Sigmoid colon (tissue), 7 donors: ENCODE results near the gene OR52W1. TPM values are rescaled to one million over a fixed set of nuclear protein-coding genes. Genes with fewer than 3 reads are reported as not detected.
A peak's percentile ranks its signal among the peaks of the same experiment; 100 is the strongest.

ENCODE experiments used
- DNase-seq: peaks from one replicate; pipeline ENCODE4 v3.0.0-alpha.2; 2019
- H3K27ac ChIP-seq, 4 donors: fragments of 200-600 bp; sonication (generic); one replicate each; pipeline ENCODE4 v1.5.1; 2016 to 2019; ENCODE audit warnings: mild to moderate bottlenecking in 1 of 4
- H3K27me3 ChIP-seq, 3 donors: fragments of 200-600 bp; sonication (generic); one replicate each; pipeline ENCODE4 v1.5.1; 2019; ENCODE audit warnings: mild to moderate bottlenecking in 1 of 3
- H3K36me3 ChIP-seq, 4 donors: fragments of 200-600 bp; sonication (generic); one replicate each; pipeline ENCODE4 v1.5.1; 2016 to 2019
- H3K4me1 ChIP-seq, 4 donors: fragments of 200-600 bp; sonication (generic); one replicate each; pipeline ENCODE4 v1.5.1; 2017 to 2019
- H3K4me3 ChIP-seq, 4 donors: fragments of 200-600 bp; sonication (generic); one replicate each; pipeline ENCODE4 v1.5.1; 2017 to 2019; ENCODE audit warnings: mild to moderate bottlenecking in 2 of 4, moderate library complexity in 1 of 4
- H3K9me3 ChIP-seq, 4 donors: fragments of 200-600 bp in 3 of 4; sonication (generic) in 3 of 4; one replicate each; pipeline versions ENCODE4 v1.5.1 to v1.6.1; 2013 to 2019
- EP300 ChIP-seq, 4 donors: sonication (generic); formaldehyde crosslinking; IDR thresholded peaks; one replicate each; pipeline ENCODE4 v1.6.1; 2017; ENCODE audit warnings: antibody characterized with exemption in 4 of 4
- POLR2A ChIP-seq, 2 donors: fragments of 450-650 bp; IDR thresholded peaks; one replicate each; pipeline ENCODE4 v1.6.1; 2016; ENCODE audit warnings: antibody characterized with exemption in 2 of 2, mild to moderate bottlenecking in 2 of 2, moderate library complexity in 2 of 2
- POLR2AphosphoS5 ChIP-seq, 4 donors: sonication (generic); formaldehyde crosslinking; IDR thresholded peaks; one replicate each; pipeline ENCODE4 v1.6.1; 2017; ENCODE audit warnings: antibody characterized with exemption in 4 of 4
- WGBS, 2 donors: extraction: QIAGEN DNeasy Blood & Tissue Kit; methylation state at CpG; one replicate each; pipeline ENCODE4 v1.1.7; 2013; 5-methylcytosine and 5-hydroxymethylcytosine counted together
- intact Hi-C: fragments of 100-400 bp; cut with DNase I; formaldehyde crosslinking; loops from one replicate; pipeline ENCODE4 v1.15.1; 2023
- polyA plus RNA-seq, 3 donors: library from polyadenylated mRNA; stranded (reverse); fragments of 200-250 nt; gene quantifications; one replicate each; pipeline ENCODE4 v1.2.3, GENCODE V29; 2013
- total RNA-seq, 4 donors: library from RNA; depleted of rRNA; stranded (reverse); fragments of >200 nt; gene quantifications; one replicate each; pipeline ENCODE4 v1.1.0, GENCODE V29; 2016
- TF ChIP-seq, protein P1 (sequence below), 4 experiments: fragments of 450-650 bp in 3 of 4; fragments of 200-600 bp in 1 of 4; IDR thresholded peaks; one replicate each; pipeline ENCODE4 v1.5.1; 2016 to 2019; ENCODE audit warnings: antibody characterized with exemption in 4 of 4, mild to moderate bottlenecking in 3 of 4, moderate library complexity in 2 of 4
- donor health status: healthy with polysubstance abuse.
- donor health status: Bipolar disorder and iron deficiency.
- donor health status: healthy.

Gene OR52W1
- total and polyA plus RNA-seq, 7 donors: not detected

DNA sequence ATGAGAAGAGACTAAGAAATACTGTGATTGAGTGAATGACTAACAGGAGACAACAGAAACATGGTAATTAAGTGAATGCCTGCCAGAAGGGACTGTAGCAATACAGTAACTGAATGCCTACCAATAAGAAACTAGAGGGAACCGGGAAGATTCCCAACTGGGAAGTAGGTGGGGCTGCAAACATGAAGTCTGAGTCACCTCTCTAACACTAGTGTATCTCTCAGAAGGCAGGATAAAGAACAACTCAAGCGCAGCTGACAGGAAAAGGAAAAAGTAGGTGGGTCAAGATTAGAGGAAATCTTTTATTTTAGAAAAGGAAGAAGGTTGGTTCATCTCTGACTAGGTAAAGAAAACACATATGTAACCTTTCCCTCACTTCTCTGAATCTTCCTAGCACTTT lies 20.3 kb downstream of the OR52W1 start:
- Histone ChIP-seq H3K27me3 (no peaks in the 10 kb centered on the region), H3K4me3 (no peak overlapping the region), H3K4me1 (peaks cover 0 to 3% (median 0%) of the 10 kb centered on the region in 4 donors), H3K9me3 (no peaks in the 10 kb centered on the region), H3K36me3 (peaks cover 43 to 93% (median 63%) of the 10 kb centered on the region in 4 donors), H3K27ac (peak overlapping the region in 1 of 4 donors; percentile 34)
- DNase-seq: no peak
- WGBS, 2 donors: 16 to 45% methylated on average over 2 of the region's 2 CpGs
- TF ChIP-seq POLR2A (IDR thresholded peaks at IDR 0.05): no peak
- TF ChIP-seq, protein P1, sequence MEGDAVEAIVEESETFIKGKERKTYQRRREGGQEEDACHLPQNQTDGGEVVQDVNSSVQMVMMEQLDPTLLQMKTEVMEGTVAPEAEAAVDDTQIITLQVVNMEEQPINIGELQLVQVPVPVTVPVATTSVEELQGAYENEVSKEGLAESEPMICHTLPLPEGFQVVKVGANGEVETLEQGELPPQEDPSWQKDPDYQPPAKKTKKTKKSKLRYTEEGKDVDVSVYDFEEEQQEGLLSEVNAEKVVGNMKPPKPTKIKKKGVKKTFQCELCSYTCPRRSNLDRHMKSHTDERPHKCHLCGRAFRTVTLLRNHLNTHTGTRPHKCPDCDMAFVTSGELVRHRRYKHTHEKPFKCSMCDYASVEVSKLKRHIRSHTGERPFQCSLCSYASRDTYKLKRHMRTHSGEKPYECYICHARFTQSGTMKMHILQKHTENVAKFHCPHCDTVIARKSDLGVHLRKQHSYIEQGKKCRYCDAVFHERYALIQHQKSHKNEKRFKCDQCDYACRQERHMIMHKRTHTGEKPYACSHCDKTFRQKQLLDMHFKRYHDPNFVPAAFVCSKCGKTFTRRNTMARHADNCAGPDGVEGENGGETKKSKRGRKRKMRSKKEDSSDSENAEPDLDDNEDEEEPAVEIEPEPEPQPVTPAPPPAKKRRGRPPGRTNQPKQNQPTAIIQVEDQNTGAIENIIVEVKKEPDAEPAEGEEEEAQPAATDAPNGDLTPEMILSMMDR (IDR thresholded peaks at IDR 0.05): no peak
- TF ChIP-seq EP300 (IDR thresholded peaks at IDR 0.05): no peak
- TF ChIP-seq POLR2AphosphoS5 (IDR thresholded peaks at IDR 0.05): no peak
- intact Hi-C loops: no loop called here

DNA sequence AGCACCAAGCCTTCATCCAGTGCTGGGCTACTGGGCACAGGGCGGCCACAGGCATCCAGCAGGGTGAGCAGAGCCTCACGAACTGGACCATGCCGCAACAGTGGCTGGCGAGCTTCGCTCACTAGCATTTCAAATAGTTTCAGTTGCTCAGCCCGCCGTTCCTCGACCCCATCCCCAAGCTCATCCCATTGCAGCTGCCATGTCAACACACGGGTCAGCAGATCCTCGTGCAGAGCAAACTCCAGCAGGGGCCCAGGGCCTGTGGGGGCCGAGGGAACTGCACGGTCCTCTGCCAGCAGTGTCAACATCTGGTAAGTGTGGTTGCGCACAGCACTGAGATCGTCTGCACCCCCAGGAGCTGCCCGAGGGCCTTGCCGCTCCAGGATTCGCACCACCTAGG lies 24.8 kb downstream of the OR52W1 start:
- no peak for DNase-seq
- intact Hi-C loops: no loop called here
- WGBS, 2 donors: 95 to 97% methylated on average over 17 of the region's 17 CpGs
- Histone ChIP-seq H3K9me3 (no peaks in the 10 kb centered on the region), H3K27ac (no peak overlapping the region), H3K4me3 (no peak overlapping the region), H3K36me3 (peaks cover 19 to 55% (median 34%) of the 10 kb centered on the region in 4 donors), H3K27me3 (no peaks in the 10 kb centered on the region), H3K4me1 (peaks cover 0 to 22% (median 12%) of the 10 kb centered on the region in 4 donors)
- TF ChIP-seq POLR2A (IDR thresholded peaks at IDR 0.05) (no peak), POLR2AphosphoS5 (IDR thresholded peaks at IDR 0.05) (no peak), EP300 (IDR thresholded peaks at IDR 0.05) (no peak)
- TF ChIP-seq, protein P1 (IDR thresholded peaks at IDR 0.05): no peak

DNA sequence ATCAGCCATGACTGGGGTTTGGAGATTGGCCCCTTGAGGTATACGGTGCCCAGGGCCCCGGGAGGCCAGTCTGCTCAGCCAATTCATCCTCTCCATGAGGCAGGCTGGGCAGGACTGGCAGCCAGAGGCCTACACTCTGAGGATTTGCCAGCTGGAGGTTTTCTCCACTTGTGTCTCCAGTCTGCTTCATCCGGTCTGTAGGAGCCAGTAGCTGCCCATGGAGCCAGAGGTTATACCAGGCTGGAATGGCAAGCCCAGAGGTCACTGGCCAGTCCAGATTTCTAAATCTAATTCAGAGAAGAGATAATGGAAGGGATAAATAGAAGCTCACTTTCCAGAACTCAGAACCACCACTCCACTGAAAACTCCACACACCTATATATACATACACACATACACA lies 25.4 kb downstream of the OR52W1 start:
- Histone ChIP-seq H3K9me3 (no peaks in the 10 kb centered on the region), H3K27me3 (no peaks in the 10 kb centered on the region), H3K4me3 (no peak overlapping the region), H3K27ac (no peak overlapping the region), H3K4me1 (peaks cover 0 to 22% (median 12%) of the 10 kb centered on the region in 4 donors), H3K36me3 (peaks cover 19 to 49% (median 29%) of the 10 kb centered on the region in 4 donors)
- intact Hi-C loops: no loop called here
- WGBS, 2 donors: 97 to 98% methylated on average over 3 of the region's 3 CpGs
- TF ChIP-seq POLR2A (IDR thresholded peaks at IDR 0.05): no peak
- no peak for TF ChIP-seq EP300 (IDR thresholded peaks at IDR 0.05)
- no peak for TF ChIP-seq POLR2AphosphoS5 (IDR thresholded peaks at IDR 0.05)
- TF ChIP-seq, protein P1 (IDR thresholded peaks at IDR 0.05): no peak
- no peak for DNase-seq

GRCh38 chr11:6225024-6225423 lies 26.0 kb downstream of the OR52W1 start:
- no peaks in the 10 kb centered on the region for H3K9me3 ChIP-seq
- 59 to 83% methylated on average over 1 of the region's 1 CpG for WGBS, 2 donors
- intact Hi-C loops: no loop called here
- no peak overlapping the region for H3K4me3 ChIP-seq
- no peak overlapping the region for H3K27ac ChIP-seq
- peaks cover 19 to 45% (median 24%) of the 10 kb centered on the region in 4 donors for H3K36me3 ChIP-seq
- TF ChIP-seq, protein P1 (IDR thresholded peaks at IDR 0.05): no peak
- TF ChIP-seq EP300 (IDR thresholded peaks at IDR 0.05): no peak
- TF ChIP-seq POLR2A (IDR thresholded peaks at IDR 0.05): no peak
- no peak for TF ChIP-seq POLR2AphosphoS5 (IDR thresholded peaks at IDR 0.05)
- H3K4me1 ChIP-seq: peaks cover 0 to 22% (median 12%) of the 10 kb centered on the region in 4 donors
- no peaks in the 10 kb centered on the region for H3K27me3 ChIP-seq
- no peak for DNase-seq

GRCh38 chr11:6225896-6226295 lies 26.9 kb downstream of the OR52W1 start:
- Histone ChIP-seq H3K4me1 (peaks cover 0 to 22% (median 12%) of the 10 kb centered on the region in 4 donors), H3K27ac (peak overlapping the region in 1 of 4 donors; percentile 17), H3K27me3 (no peaks in the 10 kb centered on the region), H3K9me3 (no peaks in the 10 kb centered on the region), H3K4me3 (no peak overlapping the region), H3K36me3 (peaks cover 19 to 36% (median 24%) of the 10 kb centered on the region in 4 donors)
- no peak for DNase-seq
- intact Hi-C loops: no loop called here
- 35 to 65% methylated on average over 2 of the region's 2 CpGs for WGBS, 2 donors
- TF ChIP-seq, protein P1 (IDR thresholded peaks at IDR 0.05): no peak
- TF ChIP-seq EP300 (IDR thresholded peaks at IDR 0.05) (no peak), POLR2AphosphoS5 (IDR thresholded peaks at IDR 0.05) (no peak), POLR2A (IDR thresholded peaks at IDR 0.05) (no peak)
